ENCODE data around the gene HNF4A.
A peak's percentile ranks its signal among the peaks of the same experiment; 100 is the strongest.

The HNF4A gene

GRCh38 chr20:44362466-44362940 is 7.0 kb downstream of the HNF4A start (continued):
- no peak for TF ChIP-seq ZNF280D (tag by site-specific recombination; IDR thresholded peaks at IDR 0.05)
- no peak for TF ChIP-seq REST (tag by site-specific recombination; IDR thresholded peaks at IDR 0.05)
- 0 out of 2 replicates have a peak, but pooled peaks have one; percentile 15 for TF ChIP-seq ZNF146 (tag by site-specific recombination; IDR thresholded peaks at IDR 0.05)
- TF ChIP-seq ZFHX2 (tag by site-specific recombination; conservative IDR thresholded peaks at IDR 0.05), result peak; percentile 49
- TF ChIP-seq ZNF302 (tag by site-specific recombination; IDR thresholded peaks at IDR 0.05; ENCODE audit: low read depth), result no peak
- TF ChIP-seq OSR2 (tag by site-specific recombination; IDR thresholded peaks at IDR 0.05), result peak; percentile 73
- peak; percentile 65 for TF ChIP-seq KLF10 (tag by site-specific recombination; IDR thresholded peaks at IDR 0.05)
- TF ChIP-seq ZNF10 (tag by site-specific recombination; IDR thresholded peaks at IDR 0.05), result 0 out of 2 replicates have a peak, but pooled peaks have one; percentile 61
- peak; percentile 44; the same call in 1 of the 2 replicates for TF ChIP-seq FEZF1 (tag by site-specific recombination; IDR thresholded peaks at IDR 0.05)
- TF ChIP-seq ZNF555 (tag by site-specific recombination; conservative IDR thresholded peaks at IDR 0.05), result no peak
- TF ChIP-seq SP3 (tag by site-specific recombination; IDR thresholded peaks at IDR 0.05), result peak; percentile 44; the same call in 1 of the 2 replicates
- TF ChIP-seq ZFP69B (tag by site-specific recombination; IDR thresholded peaks at IDR 0.05), result 0 out of 2 replicates have a peak, but pooled peaks have one; percentile 29
- TF ChIP-seq ZNF311 (tag by site-specific recombination; IDR thresholded peaks at IDR 0.05; ENCODE audit: borderline replicate concordance), result no peak
- TF ChIP-seq ZNF843 (tag by site-specific recombination; IDR thresholded peaks at IDR 0.05), result peak; percentile 87
- TF ChIP-seq BCL11A (tag by site-specific recombination; IDR thresholded peaks at IDR 0.05; ENCODE audit: low read depth), result peak; percentile 99
- 0 out of 2 replicates have a peak, but pooled peaks have one; percentile 68 for TF ChIP-seq ZFP37 (tag by site-specific recombination; IDR thresholded peaks at IDR 0.05)
- TF ChIP-seq ZNF654 (tag by site-specific recombination; IDR thresholded peaks at IDR 0.05; ENCODE audit: low read depth), result peak; percentile 2; the same call in 1 of the 2 replicates
- TF ChIP-seq PRDM4 (tag by site-specific recombination; IDR thresholded peaks at IDR 0.05), result 0 out of 2 replicates have a peak, but pooled peaks have one; percentile 16
- no peak for TF ChIP-seq ZNF664 (tag by site-specific recombination; IDR thresholded peaks at IDR 0.05)
- TF ChIP-seq ZNF362 (tag by site-specific recombination; IDR thresholded peaks at IDR 0.05), result peak; percentile 86
- peak; percentile 92; the same call in 1 of the 2 replicates for TF ChIP-seq ZNF639 (tag by site-specific recombination; IDR thresholded peaks at IDR 0.05)
